ENCODE results near the gene PCNA. TPM values are rescaled to one million over a fixed set of nuclear protein-coding genes. Genes with fewer than 3 reads are reported as not detected.

The PCNA gene
- total and polyA plus RNA-seq, 2 donors (not counting 1 experiment from before 2014, with no cell fraction given): 75.6 to 144 TPM

Other genes starting within 250 kb of the PCNA start
- gene SLC23A2, start 118.4 kb downstream of the PCNA start, total RNA-seq: 11.0 and 17.5 TPM in 2 replicates
- 12.1 and 16.2 TPM in 2 replicates for gene SLC23A2, start 118.4 kb downstream of the PCNA start, polyA plus RNA-seq
- gene TMEM230, start 6.9 kb downstream of the PCNA start, total RNA-seq: 75.8 and 106 TPM in 2 replicates
- gene TMEM230, start 6.9 kb downstream of the PCNA start, polyA plus RNA-seq: 198 and 205 TPM in 2 replicates
- gene CDS2, start 7.0 kb upstream of the PCNA start, total RNA-seq: 22.1 and 32.7 TPM in 2 replicates
- gene CDS2, start 7.0 kb upstream of the PCNA start, polyA plus RNA-seq: 42.0 and 59.7 TPM in 2 replicates
- gene PROKR2, start 197.0 kb upstream of the PCNA start, total RNA-seq: not detected in 2 replicates
- gene PROKR2, start 197.0 kb upstream of the PCNA start, polyA plus RNA-seq: not detected in 2 replicates